GM19240 (cell line): ENCODE measurements around the gene DNAJC27.

Experiments used
- DNase-seq: peaks from one replicate; pipeline ENCODE4 v3.0.0; 2011; ENCODE audit warnings: low spot score; ENCODE audit not compliant: insufficient read length

Gene DNAJC27

DNA sequence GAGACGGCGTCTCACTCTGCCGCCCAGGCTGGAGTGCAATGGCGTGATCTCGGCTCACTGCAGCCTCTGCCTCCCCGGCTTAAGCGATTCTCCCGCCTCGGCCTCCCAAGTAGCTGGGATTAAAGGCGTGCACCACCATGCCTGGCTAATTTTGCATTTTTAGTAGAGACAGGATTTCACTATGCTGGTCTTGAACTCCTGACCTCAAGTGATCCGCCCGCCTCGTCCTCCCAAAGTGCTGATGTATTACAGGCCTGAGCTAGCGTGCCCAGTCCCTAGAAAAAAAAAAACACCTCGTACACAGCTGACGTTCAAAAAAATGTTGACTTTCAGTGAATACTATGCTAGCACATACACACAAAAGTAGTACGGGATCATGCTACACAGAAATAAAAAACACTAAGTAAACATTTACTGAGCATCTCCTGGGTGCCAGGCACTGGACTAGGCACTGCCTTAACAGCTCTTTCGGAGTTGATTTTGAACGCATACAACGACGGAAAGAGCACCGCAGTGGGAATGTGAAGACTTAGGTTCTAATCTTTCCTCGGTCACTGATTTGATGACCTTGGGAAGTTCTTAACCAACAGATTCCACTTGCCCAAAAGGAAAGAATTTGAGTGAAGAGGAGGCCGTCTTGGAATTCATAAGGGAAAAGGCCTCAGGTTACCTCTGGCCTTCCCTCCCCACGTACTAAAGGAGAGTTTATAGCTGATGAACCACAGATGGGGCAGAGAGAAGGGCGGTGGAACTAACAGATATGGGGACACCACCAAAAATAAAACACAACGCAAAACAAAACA is 1.1 kb downstream of the DNAJC27 start:
- DNase-seq: no peak

DNA sequence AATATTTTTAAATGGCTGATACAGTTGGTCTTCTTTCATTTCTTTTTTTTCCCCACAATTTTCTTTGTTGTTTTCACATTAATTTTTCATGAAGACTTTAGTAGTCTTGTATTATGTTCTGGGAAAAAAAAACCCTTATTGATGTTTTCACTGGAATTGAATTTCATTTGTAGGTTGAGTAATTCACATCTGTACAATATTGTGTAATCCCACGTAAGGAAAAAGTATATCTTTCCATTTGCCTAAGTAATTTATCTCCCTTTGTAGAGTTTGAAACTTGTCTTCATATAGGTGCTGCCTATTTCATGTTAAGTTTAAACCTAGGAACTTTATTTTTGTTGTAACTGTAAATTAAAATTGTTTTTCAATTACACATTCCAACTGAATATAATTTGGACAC is 2.0 kb downstream of the DNAJC27 start:
- DNase-seq: no peak

DNA sequence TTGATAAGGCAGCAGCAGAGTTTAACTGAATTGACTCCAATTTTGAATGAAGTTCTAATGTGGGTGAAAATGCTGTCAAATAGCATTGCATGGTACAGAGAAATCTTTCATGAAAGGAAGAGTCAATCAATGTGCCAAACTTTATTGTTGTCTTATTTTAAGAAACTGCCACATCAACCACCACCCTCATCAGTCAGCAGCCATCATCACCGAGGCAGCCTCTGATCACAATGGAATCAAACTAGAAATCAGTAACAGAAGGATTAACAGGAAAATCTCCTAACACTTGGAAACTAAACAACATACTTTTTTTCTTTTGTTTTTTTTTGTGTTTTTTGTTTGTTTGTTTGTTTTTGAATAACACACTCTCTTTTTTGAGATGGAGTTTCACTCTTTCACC is 9.9 kb downstream of the DNAJC27 start:
- DNase-seq: no peak

DNA sequence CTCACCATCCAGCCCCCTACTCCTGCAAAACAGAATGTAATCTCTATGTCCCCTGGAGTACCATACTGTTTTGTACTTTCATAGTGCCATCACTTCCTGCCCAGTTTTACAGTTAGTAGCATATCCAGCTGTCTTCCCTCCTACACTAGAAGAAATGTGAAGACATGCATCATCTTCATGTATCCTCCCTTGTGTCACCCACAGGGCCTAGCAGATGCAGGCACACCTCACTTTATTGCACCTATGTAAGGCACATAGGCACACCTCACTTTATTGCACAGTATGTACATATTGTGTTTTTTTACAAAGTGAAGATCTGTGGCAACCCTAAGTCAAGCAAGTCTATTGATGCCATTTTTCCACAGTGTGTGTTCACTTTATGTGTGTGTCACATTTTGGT is 12.0 kb downstream of the DNAJC27 start:
- DNase-seq: no peak

DNA sequence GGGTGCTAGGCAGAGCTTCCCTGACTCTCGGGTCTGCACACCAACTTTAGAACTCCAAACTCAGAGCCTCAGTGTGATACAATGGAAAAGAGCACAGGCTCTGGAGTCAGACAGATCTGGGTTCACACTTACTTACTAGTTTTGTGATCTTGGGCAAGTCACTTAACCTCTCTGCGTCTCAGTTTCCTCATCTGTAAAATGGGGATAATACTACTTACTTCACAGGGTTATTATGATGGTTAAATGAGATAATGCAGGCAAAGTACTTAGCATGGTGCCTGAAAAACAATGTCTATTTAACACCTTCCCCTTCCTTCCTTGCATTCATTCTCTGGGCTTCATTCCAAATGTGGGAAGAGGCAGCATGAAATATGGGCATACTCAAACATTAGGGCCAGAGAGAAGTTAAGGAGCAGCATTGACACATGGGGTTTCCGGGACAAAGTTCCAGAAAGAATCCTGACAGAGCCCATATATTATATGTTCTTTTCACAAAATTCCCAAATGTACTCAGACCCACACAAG is 13.3 kb downstream of the DNAJC27 start:
- no peak for DNase-seq

DNA sequence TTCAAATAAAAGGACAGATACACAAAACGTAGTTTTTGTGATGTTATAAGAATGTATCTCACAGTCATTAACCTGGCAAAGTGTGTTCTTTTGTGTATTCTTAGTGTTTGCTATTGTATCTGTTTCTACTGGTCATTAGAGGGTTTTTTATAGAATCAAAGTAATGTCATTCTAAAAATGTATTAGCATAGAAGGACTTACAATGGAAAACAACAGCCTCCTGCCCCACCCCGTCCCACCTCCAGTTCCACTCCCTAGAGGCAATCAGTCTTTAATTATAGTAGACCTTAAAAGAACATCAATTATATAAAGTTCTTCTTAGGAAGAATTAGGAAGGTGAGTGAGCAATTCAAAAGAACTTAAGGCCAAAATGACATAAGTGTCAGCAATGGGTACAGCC is 13.8 kb downstream of the DNAJC27 start:
- DNase-seq: no peak

DNA sequence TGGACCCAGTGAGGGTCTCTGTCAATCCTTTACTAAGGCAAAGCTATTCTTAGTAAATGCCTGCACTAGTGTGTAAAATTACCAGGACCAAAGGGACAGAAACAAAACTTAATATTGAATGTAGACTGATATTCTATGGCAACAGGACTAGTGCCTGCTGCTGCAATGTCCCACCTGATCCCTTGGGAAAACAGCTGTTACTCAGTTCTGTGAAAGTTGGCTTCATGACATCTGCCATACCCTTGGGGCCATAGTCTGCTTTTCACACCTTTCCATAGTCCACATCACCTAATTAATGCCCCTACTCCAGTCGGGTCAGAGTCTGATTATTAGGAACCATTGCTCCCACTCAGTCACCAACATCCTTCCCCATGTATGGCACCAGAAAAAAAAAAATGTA is 14.5 kb downstream of the DNAJC27 start:
- no peak for DNase-seq

DNA sequence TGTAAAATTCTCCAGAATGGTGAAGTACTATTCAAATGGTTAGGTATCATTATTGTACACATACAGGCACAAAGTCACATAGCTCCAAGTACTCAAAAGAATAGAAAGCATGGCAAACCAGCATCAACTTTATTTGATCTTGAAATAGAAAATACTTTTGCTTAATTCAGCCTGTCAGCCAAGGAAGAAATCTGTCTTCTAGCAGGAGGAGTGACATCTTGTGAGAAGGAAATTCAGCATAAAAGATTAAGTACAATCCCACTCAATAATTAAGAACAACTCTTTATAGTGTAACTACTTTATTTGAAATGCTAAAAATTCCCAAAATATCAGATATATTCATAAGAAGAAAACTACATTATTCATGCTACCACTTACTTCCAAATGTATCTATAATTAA is 15.8 kb downstream of the DNAJC27 start:
- DNase-seq: no peak

DNA sequence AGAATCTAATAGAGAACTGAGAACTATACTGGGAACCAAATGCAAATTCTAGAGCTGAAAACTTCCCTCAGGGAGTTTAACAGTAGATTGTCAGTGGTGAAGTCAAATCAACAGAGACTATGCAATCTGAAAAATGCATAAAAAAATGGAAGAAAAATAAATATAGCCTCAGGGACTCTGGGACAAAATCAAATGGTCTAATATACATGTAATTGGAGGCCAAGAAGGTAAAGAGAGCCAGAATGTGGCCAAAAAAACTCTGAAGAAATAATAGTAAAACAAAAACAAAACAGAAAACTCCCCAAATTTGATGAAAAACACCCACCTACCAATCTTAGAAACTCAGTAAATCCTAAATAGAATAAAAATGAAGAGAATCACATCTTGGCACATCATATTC is 16.5 kb downstream of the DNAJC27 start:
- DNase-seq: no peak

DNA sequence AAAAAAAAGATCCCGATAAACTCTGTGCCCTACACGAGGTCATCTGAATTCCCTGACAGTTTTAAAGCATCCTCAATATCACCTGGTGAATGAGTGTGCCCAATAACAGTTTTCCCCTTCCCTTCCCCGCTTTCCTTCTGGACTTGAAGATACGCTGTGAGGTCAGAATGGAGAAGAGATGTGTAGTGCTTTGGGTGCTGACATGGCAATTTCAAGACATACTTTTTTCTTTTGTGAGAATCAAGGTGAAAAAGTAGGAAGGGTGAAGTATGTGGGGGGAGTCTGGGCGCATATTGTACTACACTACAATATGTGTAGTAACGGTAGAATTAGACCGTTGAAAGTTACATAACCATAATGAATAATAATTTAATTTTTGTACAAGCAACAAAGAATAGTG is 21.7 kb downstream of the DNAJC27 start:
- DNase-seq: no peak

DNA sequence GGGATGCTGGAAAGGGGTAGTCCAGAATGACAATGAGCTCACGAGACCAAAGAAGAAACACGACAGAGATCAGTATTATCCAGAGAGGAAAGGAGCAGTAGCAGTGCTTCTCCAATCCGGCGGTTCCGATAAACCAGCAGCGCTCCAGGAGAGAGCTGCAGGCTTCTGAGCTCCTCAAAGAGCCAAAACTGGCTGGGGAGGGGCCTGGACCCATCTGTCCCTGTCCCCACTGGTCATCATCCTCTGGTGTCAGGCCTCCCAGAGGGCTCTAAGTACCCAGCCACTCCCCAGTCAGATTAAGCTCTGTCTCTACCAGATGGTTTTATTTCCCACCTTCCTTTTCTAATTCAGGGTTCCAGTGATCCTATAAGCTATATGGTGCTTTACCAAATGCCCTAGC is 23.2 kb downstream of the DNAJC27 start:
- no peak for DNase-seq

DNA sequence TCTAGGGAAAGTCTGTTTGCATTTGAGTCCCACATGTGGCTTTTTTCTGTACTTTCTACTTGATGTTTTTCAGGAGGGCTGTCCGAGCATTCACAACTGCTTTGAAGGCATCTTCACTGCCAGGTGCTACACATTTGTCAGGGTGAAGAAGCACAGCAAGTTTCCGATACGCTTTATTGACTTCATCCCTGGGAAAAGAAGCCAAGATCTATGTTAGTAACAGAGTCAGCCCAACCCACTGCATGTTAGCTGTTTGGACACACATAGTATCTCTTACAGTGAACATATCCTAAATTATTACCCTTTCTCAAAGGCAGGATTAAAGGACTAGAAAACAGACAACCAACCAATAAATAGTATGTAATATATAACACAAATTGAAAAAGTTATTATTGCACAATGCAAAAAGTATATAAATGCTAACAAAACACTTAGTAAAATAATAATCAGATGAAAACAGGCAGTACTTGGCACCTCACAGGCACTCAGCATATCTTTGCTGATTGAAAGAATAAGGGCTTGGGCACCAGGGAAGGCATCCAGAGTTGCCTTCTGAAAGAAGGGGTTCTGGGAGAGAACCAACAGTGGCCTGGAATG is 24.1 kb downstream of the DNAJC27 start:
- DNase-seq: no peak

DNA sequence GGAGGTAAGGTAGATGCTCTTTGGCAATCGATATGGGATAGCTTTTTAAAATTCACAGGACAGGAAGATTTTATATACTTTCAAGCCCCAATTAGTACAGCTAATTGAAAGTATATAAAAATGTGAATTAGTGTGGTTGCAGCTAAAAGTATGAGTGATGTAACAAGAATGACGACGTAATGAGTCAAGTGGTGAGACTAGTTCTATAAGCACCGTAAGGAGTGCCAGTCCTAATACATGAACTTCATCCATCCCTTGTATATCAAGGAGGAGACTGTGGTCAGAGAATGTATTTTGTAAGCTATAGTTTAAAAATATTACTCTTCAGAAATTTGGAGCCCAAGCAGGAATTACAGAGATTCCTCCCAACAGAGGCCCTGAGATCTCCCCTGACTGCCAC is 25.8 kb downstream of the DNAJC27 start:
- no peak for DNase-seq

DNA sequence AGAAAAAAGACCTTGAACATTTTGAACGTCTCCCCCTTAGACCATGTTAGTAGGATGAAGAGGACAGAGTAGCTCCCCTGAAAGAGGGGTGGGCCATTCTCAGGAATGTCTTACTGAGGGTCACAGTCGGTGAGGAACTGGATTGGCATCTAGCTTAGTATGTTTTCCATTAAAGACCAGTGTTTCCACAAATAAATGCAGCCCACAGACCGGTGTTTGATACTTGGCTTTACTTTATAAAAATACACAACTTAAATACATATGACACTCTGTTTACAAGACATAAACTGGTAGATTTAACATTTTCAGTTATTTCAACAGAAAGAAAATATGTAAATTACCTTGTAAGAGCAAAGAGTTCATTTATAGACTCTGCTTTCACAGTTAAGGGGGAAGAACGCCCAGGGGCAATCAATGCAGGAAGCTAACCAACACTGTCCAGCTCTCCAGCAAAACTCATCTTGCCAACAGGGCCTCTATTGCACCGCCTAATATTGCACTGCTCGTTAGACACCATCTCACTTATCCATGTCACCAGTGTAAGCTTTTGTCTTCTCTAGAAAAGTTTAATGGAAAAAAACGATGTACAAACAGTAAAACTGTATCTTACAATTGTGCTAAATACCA is 28.2 kb downstream of the DNAJC27 start:
- no peak for DNase-seq

DNA sequence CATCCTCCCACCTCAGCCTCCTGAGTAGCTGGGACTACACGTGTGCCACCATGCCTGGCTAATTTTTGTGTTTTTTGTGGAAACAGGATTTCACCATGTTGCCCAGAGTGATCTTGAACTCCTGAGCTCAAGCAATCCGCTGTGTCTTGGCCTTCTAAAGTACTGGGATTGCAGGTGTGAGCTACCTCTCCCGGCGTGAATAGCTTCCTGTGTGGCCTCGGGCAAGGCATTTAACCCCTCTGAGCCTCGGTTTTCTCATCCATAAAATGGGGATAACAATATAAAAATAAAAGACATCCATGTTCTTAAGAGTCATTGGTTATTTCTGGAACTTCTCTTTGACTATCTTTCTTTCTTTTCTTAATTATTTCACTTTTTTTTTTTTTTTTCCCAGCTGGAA is 32.4 kb downstream of the DNAJC27 start:
- no peak for DNase-seq

DNA sequence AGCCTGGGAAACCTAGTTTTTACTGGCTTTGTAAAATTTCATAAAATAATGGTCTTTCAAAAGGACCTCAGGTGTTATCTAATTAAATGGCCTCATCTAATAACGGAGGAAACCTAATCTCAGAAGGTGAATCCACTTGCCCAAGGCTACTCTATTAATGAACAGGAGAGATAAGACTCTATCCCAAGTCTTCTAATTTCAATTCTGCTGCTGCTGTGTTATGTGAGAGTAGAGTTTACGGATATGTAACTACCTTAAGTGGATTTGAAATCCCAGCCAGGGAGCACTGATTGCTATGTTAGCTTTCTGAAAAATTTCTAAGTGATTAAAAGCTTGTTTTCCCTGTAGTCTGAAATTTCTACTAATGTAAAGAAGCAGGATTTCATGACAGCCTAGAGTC is 34.5 kb downstream of the DNAJC27 start:
- DNase-seq: no peak

DNA sequence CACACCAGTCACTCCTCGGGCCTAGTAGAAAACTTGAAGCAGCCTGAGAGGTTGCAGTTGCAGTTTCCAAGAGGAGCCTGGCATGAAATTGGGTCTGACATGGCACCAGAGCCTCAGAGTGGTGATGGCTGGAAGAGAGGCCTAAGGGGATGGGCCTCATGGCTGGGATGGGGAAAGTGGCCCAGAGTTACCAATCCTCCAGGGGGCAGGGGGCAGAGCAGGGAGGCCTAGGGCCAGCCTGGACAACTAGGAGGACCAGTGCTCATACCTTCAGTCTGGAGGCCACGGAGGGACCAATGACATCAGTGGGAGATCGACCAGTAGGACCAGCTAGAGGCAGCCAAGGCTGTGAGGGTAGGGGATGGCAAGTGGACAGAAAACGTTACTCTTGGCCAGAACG is 36.6 kb downstream of the DNAJC27 start:
- no peak for DNase-seq

DNA sequence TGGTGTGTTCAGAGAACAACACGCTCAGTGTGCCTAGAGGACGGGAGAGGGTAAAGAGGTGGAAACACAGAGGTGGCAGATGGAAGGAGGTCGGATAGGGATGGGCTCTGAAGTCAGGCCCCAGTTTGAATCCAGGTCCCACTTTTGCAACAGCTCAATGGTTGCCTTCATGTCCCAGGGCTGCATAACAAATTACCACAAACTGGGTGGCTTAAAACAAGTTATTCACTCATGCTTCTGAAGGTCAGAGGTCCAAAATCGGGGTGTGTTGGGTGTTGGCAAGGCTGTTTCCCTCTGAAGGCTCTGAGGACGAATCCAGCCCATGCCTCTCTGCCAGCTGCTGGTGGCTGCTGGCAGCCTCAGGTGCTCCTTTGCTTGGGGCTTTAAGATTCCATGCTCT is 39.0 kb downstream of the DNAJC27 start:
- no peak for DNase-seq

DNA sequence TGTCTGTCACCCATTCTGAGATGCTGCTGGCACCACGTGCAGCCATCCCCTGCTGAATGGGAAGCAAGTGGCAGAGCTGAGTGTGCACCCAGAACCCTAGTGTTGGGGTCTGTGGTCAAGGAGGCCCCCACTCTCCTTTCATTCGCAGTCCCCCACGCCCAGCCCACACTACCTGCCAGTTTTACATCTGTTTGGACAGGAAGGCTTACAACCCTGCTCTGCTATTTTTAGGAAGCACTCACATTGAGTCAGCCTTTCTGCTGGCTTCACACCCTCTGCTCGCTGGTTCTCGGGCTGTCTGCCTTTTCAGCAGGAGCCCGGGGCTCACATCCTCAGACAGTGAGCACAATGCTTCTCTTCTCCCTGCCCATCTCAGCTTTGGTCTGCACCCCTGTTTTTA is 41.0 kb downstream of the DNAJC27 start:
- DNase-seq: peak; percentile 83

DNA sequence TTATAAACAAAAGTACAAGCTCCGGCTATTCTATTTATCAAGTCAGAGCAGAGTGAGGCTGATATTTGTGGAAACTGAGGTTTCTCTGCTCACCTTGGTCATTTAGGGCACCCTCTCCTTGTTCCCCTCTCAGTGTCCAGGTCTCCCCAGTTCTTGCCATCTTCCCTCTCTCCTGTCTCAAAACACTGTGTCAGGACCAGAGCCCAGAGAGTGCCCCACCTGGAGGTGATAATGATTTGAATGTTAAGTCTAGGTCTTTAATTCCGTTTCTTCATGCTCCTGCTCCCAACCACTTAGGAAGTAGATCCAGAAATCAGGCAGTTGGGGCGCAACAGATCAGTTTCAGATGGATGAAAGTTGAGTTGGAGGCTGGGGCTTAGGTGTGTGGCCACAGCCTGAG is 42.5 kb downstream of the DNAJC27 start:
- DNase-seq: no peak

DNA sequence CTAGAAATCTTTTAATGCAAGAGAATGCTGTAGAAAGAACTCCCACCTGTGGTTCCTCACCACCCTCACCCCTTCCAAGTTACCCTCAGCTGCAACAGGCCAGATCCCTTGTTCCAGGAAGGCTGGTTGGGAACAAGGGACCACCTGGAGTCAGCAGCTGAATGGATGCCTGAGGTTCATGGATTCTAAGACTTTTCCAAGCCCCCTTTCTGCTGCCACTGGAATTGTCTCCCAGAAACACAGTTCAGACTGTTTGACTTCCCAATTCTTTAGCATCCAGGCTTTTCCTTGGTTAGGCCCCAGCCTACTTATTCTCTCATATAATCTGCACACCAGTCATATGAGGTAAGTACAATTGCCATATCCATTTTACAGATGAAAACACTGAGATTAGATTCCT is 43.7 kb downstream of the DNAJC27 start:
- no peak for DNase-seq

DNA sequence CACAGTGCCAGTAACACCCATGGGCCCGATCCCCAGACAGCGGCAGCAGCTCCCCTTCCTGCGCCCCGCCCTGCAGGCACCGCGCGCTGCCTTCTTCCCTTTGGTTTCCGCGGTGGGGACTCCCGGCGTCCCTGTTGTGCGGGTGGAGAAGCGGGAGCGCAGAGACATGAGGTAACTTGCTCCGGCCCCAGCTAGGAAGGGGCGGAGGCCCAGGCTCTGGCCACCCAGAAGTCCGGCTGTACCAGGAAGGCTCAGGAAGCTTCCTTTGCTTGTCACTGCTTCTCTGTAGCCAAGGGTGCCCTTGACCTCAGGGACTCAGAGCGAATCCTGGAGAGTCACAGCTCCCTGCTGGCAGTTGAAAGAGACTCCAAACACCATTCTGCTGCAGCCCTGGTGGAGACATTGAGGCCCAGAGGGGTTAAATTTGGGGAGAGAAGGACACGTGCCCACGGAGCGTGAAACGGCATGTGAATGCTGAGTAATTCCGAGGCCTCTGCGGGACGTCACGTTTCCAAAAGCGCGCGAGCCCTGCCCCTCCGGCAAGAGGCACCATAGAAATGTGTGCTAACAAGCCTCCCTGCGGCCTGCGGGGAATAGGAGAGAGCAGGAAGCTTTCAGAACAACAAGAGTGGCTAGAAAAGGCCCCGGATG is 45.0 kb downstream of the DNAJC27 start:
- DNase-seq: no peak
